GM18951 (cell line): ENCODE measurements around the gene CLPX.
A peak's percentile ranks its signal among the peaks of the same experiment; 100 is the strongest.
"Not testable (repeated sequence)": the region's sequence is repeated elsewhere in the genome, so short reads cannot be mapped to it uniquely, and the experiment has no call there.

Source experiments
- POLR2A ChIP-seq: IDR thresholded peaks from 4 replicates; pipeline ENCODE4 v1.6.1; 2011; ENCODE audit warnings: mild to moderate bottlenecking; ENCODE audit not compliant: insufficient read length, insufficient read depth; ENCODE audit errors: extremely low read depth
- in situ Hi-C: fragments of 300-500 bp; cut with MboI; formaldehyde crosslinking; loops from one replicate; pipeline ENCODE4 v1.12.0; 2022; ENCODE audit warnings: low sequenced_read_pairs, mixed read lengths, inconsistent platforms; ENCODE audit not compliant: unreplicated experiment

CLPX gene

GRCh38 chr15:65133548-65134200 lies 51.5 kb downstream of the CLPX start, which contains the start of gene PDCD7:
Gene PDCD7 (minus strand): TSS chr15:65133808. CDS start chr15:65133781, 27 bp downstream.
- peak; percentile 92 for TF ChIP-seq POLR2A

GRCh38 chr15:65132878-65133547 lies 52.1 kb downstream of the CLPX start:
- in situ Hi-C loops, result no loop called here
- no peak for TF ChIP-seq POLR2A

More at GRCh38 chr15:65133548-65134200, 51.5 kb downstream of the CLPX start, which contains the start of gene PDCD7:
- in situ Hi-C loops, result no loop called here

GRCh38 chr15:65130941-65131340 lies 54.2 kb downstream of the CLPX start:
- TF ChIP-seq POLR2A, result no peak

GRCh38 chr15:65115542-65115941 lies 69.6 kb downstream of the CLPX start:
- in situ Hi-C loops, result no loop called here
- TF ChIP-seq POLR2A, result no peak

More at GRCh38 chr15:65130941-65131340, 54.2 kb downstream of the CLPX start:
- in situ Hi-C loops, result no loop called here

GRCh38 chr15:65115086-65115485 lies 70.1 kb downstream of the CLPX start, which contains the start of gene UBAP1L:
Gene UBAP1L (minus strand): TSS chr15:65115200. CDS start chr15:65106215, 8,985 bp downstream.
- in situ Hi-C loops, result no loop called here
- no peak for TF ChIP-seq POLR2A

GRCh38 chr15:65110676-65111292 lies 74.4 kb downstream of the CLPX start:
- in situ Hi-C loops, result no loop called here
- TF ChIP-seq POLR2A, result no peak

- TF ChIP-seq POLR2A, result no peak
- in situ Hi-C loops, result no loop called here
Measured at GRCh38 chr15:65106011-65106590, 79.0 kb downstream of the CLPX start.

- in situ Hi-C loops, result no loop called here
- TF ChIP-seq POLR2A, result no peak
Measured at GRCh38 chr15:65105038-65105437, 80.1 kb downstream of the CLPX start.

GRCh38 chr15:65102912-65103311 lies 82.2 kb downstream of the CLPX start:
- no peak for TF ChIP-seq POLR2A
- in situ Hi-C loops, result no loop called here

GRCh38 chr15:65101891-65102708 lies 83.0 kb downstream of the CLPX start:
- no peak for TF ChIP-seq POLR2A
- in situ Hi-C loops, result no loop called here

- in situ Hi-C loops, result no loop called here
- TF ChIP-seq POLR2A, result no peak
Measured at GRCh38 chr15:65101411-65101890, 83.7 kb downstream of the CLPX start.

GRCh38 chr15:65100442-65100841 lies 84.7 kb downstream of the CLPX start:
- TF ChIP-seq POLR2A, result no peak

GRCh38 chr15:65099801-65100200 lies 85.3 kb downstream of the CLPX start:
- in situ Hi-C loops, result not testable (repeated sequence)

More at GRCh38 chr15:65100442-65100841, 84.7 kb downstream of the CLPX start:
- in situ Hi-C loops, result no loop called here
